AG09309 (cell line): ENCODE data around the gene GABRB3.

ENCODE experiments used
- DNase-seq: peaks from one replicate; pipeline ENCODE4 v3.0.0-alpha.2; 2010; ENCODE audit warnings: low read depth
- H3K4me3 ChIP-seq: 2 replicates; pipeline ENCODE4 v1.5.1; 2011; ENCODE audit warnings: mild to moderate bottlenecking, low read depth, low read length, moderate library complexity; ENCODE audit not compliant: control insufficient read depth
- TF ChIP-seq, protein P1 (sequence below): IDR thresholded peaks from 2 replicates; pipeline ENCODE4 v1.5.1; 2011; ENCODE audit warnings: mild to moderate bottlenecking, low read depth, low read length, inconsistent platforms; ENCODE audit not compliant: insufficient read depth, control insufficient read depth; ENCODE audit errors: missing control alignments

Gene GABRB3

DNA sequence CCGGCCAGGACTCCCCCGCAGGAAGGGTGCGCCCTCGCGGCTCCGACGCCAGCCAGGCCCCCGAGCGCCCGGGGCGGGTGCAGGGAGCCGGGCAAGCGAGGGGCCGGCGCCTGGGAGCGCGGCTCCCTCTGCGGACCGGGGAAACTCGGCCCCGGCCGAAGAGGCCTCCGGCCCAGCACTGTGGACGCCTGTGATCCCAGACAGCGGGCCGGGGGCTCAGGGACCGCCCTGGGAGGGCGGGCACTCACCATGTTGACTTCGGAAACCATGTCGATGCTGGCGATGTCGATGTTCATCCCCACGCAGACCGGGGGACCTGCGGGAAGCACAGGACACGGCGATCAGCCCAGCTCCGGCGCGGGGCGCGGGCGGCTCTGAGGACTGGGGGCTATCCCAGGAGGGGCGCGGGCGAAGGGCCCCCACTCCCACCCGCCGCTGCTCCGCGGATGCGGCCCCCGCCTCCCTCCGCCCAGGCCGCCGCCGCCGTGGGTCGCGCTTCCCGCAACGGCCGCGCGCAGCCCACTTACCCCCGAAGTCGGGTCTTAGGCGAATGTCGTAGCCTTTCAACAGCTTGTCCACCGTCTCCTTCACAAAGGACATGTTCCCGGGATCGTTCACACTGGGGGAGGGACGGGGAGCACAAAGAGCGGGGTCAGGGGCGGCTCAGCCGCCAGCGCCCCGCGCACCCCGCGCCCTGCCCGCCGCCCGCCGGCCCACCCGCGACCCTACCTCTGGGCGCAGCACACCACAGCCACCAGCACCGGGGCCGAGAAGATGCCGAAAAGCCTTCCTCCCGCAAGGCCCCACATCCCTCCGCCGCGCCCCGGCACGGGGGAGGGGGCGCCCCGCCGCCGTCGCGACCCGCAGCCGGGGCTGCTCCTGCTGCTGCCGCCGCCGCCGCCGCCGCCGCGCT lies at the start of gene GABRB3:
Gene GABRB3, minus strand, starts transcription at position 913 of the 913 bp plus-strand sequence.
- no peak within 1 kb of the TSS; the same call in 1 of the 2 replicates for H3K4me3 ChIP-seq
- TF ChIP-seq, protein P1, sequence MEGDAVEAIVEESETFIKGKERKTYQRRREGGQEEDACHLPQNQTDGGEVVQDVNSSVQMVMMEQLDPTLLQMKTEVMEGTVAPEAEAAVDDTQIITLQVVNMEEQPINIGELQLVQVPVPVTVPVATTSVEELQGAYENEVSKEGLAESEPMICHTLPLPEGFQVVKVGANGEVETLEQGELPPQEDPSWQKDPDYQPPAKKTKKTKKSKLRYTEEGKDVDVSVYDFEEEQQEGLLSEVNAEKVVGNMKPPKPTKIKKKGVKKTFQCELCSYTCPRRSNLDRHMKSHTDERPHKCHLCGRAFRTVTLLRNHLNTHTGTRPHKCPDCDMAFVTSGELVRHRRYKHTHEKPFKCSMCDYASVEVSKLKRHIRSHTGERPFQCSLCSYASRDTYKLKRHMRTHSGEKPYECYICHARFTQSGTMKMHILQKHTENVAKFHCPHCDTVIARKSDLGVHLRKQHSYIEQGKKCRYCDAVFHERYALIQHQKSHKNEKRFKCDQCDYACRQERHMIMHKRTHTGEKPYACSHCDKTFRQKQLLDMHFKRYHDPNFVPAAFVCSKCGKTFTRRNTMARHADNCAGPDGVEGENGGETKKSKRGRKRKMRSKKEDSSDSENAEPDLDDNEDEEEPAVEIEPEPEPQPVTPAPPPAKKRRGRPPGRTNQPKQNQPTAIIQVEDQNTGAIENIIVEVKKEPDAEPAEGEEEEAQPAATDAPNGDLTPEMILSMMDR: no peak
- DNase-seq: no peak

DNA sequence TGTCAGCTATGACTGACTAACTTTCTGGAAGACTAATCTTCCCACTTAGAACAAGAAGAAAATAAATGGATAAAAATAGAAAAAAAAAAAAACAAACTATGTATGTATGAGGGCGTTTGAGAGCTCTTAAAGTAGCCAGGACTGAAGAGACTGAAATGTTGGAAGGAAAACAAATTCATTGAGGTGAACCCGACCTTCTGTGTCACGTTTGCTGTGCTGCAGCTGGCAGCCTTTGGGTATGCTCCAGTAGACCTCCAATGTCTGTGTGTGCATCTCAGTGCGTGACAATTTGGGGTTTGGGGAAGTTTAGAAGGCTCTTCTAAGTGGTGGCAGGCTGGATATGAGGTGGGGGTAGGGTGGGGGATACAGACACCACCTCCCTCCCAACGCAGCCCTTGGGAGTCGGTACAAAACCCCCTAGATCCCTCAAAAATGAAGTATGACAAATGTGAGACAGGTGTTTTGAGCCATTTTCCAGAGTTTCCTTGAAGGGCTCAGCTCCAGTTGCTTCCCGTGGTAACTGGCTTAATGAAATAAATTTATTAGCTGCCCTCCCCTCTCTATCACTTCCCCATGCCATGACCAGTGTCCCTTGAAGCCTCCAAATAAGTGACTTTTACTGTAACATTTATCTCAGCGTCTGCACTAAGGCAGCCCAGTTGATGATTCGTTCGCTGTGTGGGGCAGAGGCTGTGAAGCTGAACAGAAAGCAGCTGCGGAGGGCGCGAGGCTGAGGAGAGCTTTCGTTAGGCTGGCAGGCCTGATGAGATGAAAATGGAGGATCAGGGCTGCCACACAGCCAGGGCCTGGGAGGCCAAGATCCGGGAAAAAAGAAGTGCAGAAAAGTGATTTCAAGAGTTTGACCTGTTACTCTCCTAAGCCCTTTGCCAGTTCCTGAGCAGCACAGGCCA lies 34.9 kb upstream of the GABRB3 start:
- H3K4me3 ChIP-seq: no peak overlapping the region
- DNase-seq: no peak
- TF ChIP-seq, protein P1: no peak

DNA sequence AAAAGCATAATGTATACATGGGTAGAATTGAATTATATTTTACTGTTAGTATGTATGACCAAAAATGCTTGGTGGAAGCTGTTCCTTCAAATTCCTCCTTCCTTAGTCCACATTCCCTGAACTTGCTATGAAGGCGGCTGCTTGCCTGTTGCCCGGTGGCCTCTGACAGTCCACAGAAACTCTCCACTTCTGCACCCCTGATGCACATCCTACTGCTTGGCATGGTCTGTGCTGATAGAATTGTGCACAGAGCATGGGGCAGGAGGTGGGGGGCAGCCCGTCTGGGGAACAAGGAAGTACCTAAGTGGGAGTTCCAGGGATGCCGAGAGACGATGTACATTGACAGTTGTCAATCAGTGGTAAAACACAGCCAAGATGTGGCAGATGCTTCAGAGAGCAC lies 33.7 kb upstream of the GABRB3 start:
- DNase-seq: no peak
- H3K4me3 ChIP-seq: no peak overlapping the region
- TF ChIP-seq, protein P1: no peak

DNA sequence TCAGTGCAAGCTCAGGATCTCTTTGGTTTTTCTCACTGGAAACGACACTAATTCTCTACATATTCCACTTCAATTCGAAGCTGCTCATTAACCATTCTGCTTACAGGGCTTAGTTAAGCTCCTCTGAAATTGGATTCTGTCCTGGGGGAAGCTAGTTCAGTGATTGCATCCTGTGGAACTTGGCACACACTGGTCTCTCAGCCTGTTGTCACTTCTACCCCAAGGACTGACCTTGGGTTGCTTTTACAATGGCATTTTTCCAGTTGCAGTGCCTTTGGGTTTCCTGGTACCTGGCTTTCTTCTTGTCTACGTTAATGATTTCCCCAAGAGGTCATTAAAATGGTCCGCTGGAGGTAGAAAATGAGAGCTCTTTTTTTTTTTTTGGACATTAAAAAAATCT lies 33.3 kb upstream of the GABRB3 start:
- H3K4me3 ChIP-seq: no peak overlapping the region
- TF ChIP-seq, protein P1: no peak
- no peak for DNase-seq

DNA sequence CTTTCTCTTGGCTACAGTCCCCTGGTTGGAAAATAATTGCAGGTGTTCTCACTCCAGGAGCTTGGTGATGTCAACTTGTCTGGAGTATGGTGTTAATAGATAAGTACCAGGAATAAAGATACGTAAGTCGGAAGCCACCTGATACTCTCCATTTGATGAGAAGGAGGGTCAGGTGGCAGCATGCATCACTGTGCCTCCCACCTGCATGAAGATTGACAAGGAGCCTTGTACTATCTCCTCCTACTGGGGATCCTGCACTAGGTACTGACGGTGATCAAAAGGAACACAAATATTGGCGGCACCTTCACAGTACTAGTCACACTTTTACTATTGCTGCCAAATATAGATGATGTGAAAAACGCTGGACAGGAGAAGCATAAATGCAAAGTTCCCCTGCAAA lies 32.6 kb upstream of the GABRB3 start:
- no peak overlapping the region for H3K4me3 ChIP-seq
- TF ChIP-seq, protein P1: no peak
- DNase-seq: no peak

DNA sequence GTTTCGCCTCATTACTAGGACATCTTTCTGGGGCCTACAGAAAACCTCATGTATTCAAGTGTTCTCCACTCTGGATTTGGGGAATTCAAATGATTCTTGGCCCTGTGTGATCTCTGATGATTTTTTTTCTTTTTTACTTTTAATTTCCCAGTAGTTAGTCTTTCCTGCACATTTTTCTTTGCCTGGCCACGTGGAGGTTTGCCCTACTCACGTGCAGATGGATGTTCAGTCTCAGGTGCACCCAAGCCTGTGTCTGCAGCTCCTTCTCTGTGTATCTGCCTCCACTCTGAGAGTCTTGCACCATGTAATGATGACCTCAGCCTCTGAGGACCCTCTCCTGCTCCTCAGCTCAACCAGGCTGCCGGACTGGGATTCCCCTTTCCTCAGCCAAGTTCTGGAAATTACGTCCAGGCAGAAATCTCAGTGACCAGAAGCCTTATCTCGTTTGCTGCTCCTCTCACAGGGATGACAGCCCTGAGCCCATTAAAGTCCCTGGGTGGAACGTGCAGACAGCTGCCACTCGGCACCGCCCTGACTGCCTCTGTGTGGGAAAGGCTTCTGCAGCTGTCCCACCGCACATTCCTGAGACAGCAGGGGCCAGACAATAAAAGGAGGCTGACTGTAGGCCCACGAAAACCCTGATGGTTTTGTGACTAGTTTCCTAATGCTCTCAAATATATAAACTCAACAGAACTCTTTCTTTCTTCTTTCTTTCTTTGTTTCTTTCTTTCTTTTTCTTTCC lies 31.4 kb upstream of the GABRB3 start:
- DNase-seq: no peak
- H3K4me3 ChIP-seq: no peak overlapping the region
- TF ChIP-seq, protein P1: no peak
